HEK293 (cell line): ENCODE data around the gene GPER1.

Experiments used
- CTCF ChIA-PET: fragments of 350-600 bp; formaldehyde crosslinking; extraction: SDS; loops from one replicate; lab custom pipeline; 2021; ENCODE audit warnings: antibody characterized with exemption; lab: Yijun Ruan, JAX
- POLR2A ChIA-PET: fragments of 300-600 bp; formaldehyde crosslinking; extraction: SDS; loops from one replicate; lab custom pipeline; 2020; ENCODE audit warnings: antibody characterized with exemption, inconsistent platforms; lab: Yijun Ruan, JAX
- H3K27ac ChIP-seq: fragments of 200-500 bp; sonication (Bioruptor generic); 2 replicates; pipeline ENCODE4 v1.5.1; 2014; ENCODE audit warnings: low read depth, low read length, control low read depth, inconsistent platforms; ENCODE audit errors: extremely low read depth
- H3K36me3 ChIP-seq, 2 experiments: fragments of 200-500 bp in 1 of 2; sonication (Bioruptor generic) in 1 of 2; 1 replicate in 1 of 2; 2 replicates in 1 of 2; pipeline ENCODE4 v1.5.1; 2014 to 2017; ENCODE audit warnings: inconsistent platforms in 2 of 2, low read length in 2 of 2; ENCODE audit not compliant: control insufficient read depth in 2 of 2, insufficient read depth in 1 of 2
- H3K4me1 ChIP-seq: fragments of 200-500 bp; sonication (Bioruptor generic); 2 replicates; pipeline ENCODE4 v1.5.1; 2014; ENCODE audit warnings: mild to moderate bottlenecking, low read length, inconsistent platforms; ENCODE audit not compliant: control insufficient read depth, insufficient read depth
- H3K4me3 ChIP-seq: 2 replicates; pipeline ENCODE4 v1.5.1; 2011; ENCODE audit warnings: low read depth, mild to moderate bottlenecking, control low read depth, low read length, moderate library complexity
- H3K9me3 ChIP-seq: fragments of 200-500 bp; sonication (Bioruptor generic); 2 replicates; pipeline ENCODE4 v1.5.1; 2014; ENCODE audit warnings: low read depth, low read length, inconsistent platforms; ENCODE audit not compliant: control insufficient read depth, insufficient read depth
- HOXD13 ChIP-seq: sonication (generic); formaldehyde crosslinking; IDR thresholded peaks from 2 replicates; pipeline ENCODE4 v1.8.0; 2022; ENCODE audit warnings: missing genetic modification reagents, borderline replicate concordance
- KLF1 ChIP-seq: fragments of 450-650 bp; formaldehyde crosslinking; IDR thresholded peaks from 2 replicates; pipeline ENCODE4 v1.5.1; 2016; ENCODE audit warnings: missing biosample characterization, missing genetic modification characterization
- KLF10 ChIP-seq: fragments of 450-650 bp; IDR thresholded peaks from 2 replicates; pipeline ENCODE4 v1.5.1; 2018; ENCODE audit warnings: missing biosample characterization, mild to moderate bottlenecking, missing genetic modification characterization
- KLF8 ChIP-seq: fragments of 450-650 bp; formaldehyde crosslinking; IDR thresholded peaks from 2 replicates; pipeline ENCODE4 v1.5.1; 2016; ENCODE audit warnings: missing biosample characterization, missing genetic modification characterization
- KLF9 ChIP-seq: fragments of 450-650 bp; formaldehyde crosslinking; IDR thresholded peaks from 2 replicates; pipeline ENCODE4 v1.5.1; 2016; ENCODE audit warnings: missing biosample characterization, missing genetic modification characterization, low read depth
- SETDB1 ChIP-seq: IDR thresholded peaks from one replicate; pipeline ENCODE4 v1.6.1; 2017; ENCODE audit warnings: mild to moderate bottlenecking, low read length, moderate library complexity, mixed read lengths; ENCODE audit not compliant: insufficient read length
- SP2 ChIP-seq: fragments of 450-650 bp; formaldehyde crosslinking; IDR thresholded peaks from 2 replicates; pipeline ENCODE4 v1.5.1; 2016; ENCODE audit warnings: missing biosample characterization, missing genetic modification characterization
- TCF7L2 ChIP-seq: IDR thresholded peaks from 2 replicates; pipeline ENCODE4 v1.6.1; 2011; ENCODE audit warnings: low read depth, mild to moderate bottlenecking, inconsistent platforms, low read length, moderate library complexity, borderline replicate concordance
- ZBTB20 ChIP-seq: fragments of 450-650 bp; formaldehyde crosslinking; IDR thresholded peaks from 2 replicates; pipeline ENCODE4 v1.5.1; 2016; ENCODE audit warnings: missing biosample characterization, missing genetic modification characterization
- ZEB2 ChIP-seq: fragments of 450-650 bp; formaldehyde crosslinking; IDR thresholded peaks from 2 replicates; pipeline ENCODE4 v1.5.1; 2016; ENCODE audit warnings: missing biosample characterization, missing genetic modification characterization
- ZNF138 ChIP-seq: fragments of 450-650 bp; formaldehyde crosslinking; IDR thresholded peaks from 2 replicates; pipeline ENCODE4 v1.5.1; 2016; ENCODE audit warnings: missing biosample characterization, missing genetic modification characterization, borderline replicate concordance
- ZNF175 ChIP-seq: fragments of 450-650 bp; formaldehyde crosslinking; IDR thresholded peaks from 2 replicates; pipeline ENCODE4 v1.5.1; 2016; ENCODE audit warnings: missing biosample characterization, missing genetic modification characterization
- ZNF211 ChIP-seq: fragments of 450-650 bp; formaldehyde crosslinking; IDR thresholded peaks from 2 replicates; pipeline ENCODE4 v1.5.1; 2016; ENCODE audit warnings: low read depth, missing biosample characterization, missing genetic modification characterization
- ZNF221 ChIP-seq: fragments of 450-650 bp; formaldehyde crosslinking; IDR thresholded peaks from 2 replicates; pipeline ENCODE4 v1.5.1; 2017; ENCODE audit warnings: missing biosample characterization, missing genetic modification characterization, borderline replicate concordance
- ZNF24 ChIP-seq: fragments of 450-650 bp; formaldehyde crosslinking; IDR thresholded peaks from 2 replicates; pipeline ENCODE4 v1.5.1; 2016; ENCODE audit warnings: missing biosample characterization, missing genetic modification characterization
- ZNF302 ChIP-seq: fragments of 450-650 bp; formaldehyde crosslinking; IDR thresholded peaks from 2 replicates; pipeline ENCODE4 v1.5.1; 2016; ENCODE audit warnings: missing biosample characterization, missing genetic modification characterization, low read depth
- ZNF529 ChIP-seq: fragments of 450-650 bp; formaldehyde crosslinking; IDR thresholded peaks from 2 replicates; pipeline ENCODE4 v1.5.1; 2017; ENCODE audit warnings: missing genetic modification characterization, missing biosample characterization; ENCODE audit not compliant: insufficient replicate concordance
- ZNF776 ChIP-seq: fragments of 450-650 bp; formaldehyde crosslinking; IDR thresholded peaks from 2 replicates; pipeline ENCODE4 v1.5.0; 2017; ENCODE audit warnings: missing biosample characterization, missing genetic modification characterization, borderline replicate concordance
- ZSCAN30 ChIP-seq: fragments of 450-650 bp; IDR thresholded peaks from 2 replicates; pipeline ENCODE4 v1.5.1; 2018; ENCODE audit warnings: missing biosample characterization, mild to moderate bottlenecking, missing genetic modification characterization, moderate library complexity
- TF ChIP-seq, protein P1 (sequence below): fragments of 450-650 bp; formaldehyde crosslinking; IDR thresholded peaks from 2 replicates; pipeline ENCODE4 v1.5.1; 2016; ENCODE audit warnings: missing biosample characterization, missing genetic modification characterization
- TF ChIP-seq, protein P2 (sequence below): fragments of 450-650 bp; formaldehyde crosslinking; IDR thresholded peaks from 2 replicates; pipeline ENCODE4 v1.5.1; 2016; ENCODE audit warnings: missing biosample characterization, missing genetic modification characterization

GPER1 gene

DNA sequence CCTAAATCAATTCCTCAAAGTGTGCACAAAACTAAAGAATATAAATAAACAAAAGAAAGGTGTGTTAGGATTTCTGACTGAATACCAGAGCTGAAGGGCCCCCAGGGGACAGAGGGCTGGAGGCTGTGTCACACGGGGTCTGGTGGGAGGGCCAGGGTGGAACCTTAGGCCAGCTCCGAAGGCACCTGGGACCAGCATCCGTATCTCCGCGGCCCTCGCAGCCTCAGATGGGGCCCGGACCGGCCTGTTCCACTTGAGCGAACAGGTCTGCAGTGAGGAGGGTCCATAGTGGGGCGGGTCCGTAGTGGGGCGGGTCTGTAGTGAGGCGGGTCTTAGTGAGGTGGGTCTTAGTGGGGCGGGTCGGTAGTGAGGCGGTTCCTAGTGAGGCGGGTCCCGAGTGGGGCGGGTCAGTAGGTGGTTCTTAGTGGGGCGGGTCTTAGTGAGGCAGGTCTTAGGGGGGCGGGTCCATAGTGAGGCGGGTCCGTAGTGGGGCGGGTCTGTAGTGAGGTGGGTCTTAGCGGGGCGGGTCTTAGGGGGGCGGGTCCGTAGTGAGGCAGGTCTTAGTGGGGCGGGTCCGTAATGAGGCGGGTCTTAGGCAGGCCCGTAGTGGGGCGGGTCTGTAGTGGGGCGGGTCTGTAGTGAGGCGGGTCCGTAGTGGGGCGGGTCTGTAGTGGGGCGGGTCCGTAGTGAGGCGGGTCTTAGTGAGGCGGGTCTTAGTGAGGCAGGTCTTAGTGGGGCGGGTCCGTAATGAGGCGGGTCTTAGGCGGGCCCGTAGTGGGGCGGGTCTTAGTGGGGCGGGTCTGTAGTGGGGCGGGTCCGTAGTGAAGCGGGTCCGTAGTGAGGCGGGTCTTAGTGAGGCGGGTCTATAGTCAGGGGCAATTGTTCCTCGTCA is 28.5 kb upstream of the GPER1 start (continued):
- no peak for TF ChIP-seq ZNF302 (tag by site-specific recombination)
- peak; percentile 65 for TF ChIP-seq SP2 (tag by site-specific recombination)
- no peak for TF ChIP-seq ZNF221 (tag by site-specific recombination)
- TF ChIP-seq ZNF529 (tag by site-specific recombination): no peak
- TF ChIP-seq HOXD13 (CRISPR knock-in tag): no peak
- TF ChIP-seq, protein P1, sequence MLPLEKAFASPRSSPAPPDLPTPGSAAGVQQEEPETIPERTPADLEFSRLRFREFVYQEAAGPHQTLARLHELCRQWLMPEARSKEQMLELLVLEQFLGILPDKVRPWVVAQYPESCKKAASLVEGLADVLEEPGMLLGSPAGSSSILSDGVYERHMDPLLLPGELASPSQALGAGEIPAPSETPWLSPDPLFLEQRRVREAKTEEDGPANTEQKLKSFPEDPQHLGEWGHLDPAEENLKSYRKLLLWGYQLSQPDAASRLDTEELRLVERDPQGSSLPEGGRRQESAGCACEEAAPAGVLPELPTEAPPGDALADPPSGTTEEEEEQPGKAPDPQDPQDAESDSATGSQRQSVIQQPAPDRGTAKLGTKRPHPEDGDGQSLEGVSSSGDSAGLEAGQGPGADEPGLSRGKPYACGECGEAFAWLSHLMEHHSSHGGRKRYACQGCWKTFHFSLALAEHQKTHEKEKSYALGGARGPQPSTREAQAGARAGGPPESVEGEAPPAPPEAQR: no peak
- TF ChIP-seq KLF10 (tag by site-specific recombination): peak; percentile 29; the same call in 1 of the 2 replicates
- TF ChIP-seq ZNF211 (tag by site-specific recombination): no peak
- TF ChIP-seq SETDB1: no peak
- no peak for TF ChIP-seq ZBTB20 (tag by site-specific recombination)
- TF ChIP-seq ZNF776 (tag by site-specific recombination): no peak
- peak; percentile 97 for TF ChIP-seq KLF8 (tag by site-specific recombination)
- no peak for TF ChIP-seq TCF7L2
- TF ChIP-seq ZSCAN30 (tag by site-specific recombination): no peak
- TF ChIP-seq ZNF24 (tag by site-specific recombination): no peak
- no peak for TF ChIP-seq ZEB2 (tag by site-specific recombination)
- no peak for TF ChIP-seq ZNF138 (tag by site-specific recombination)
- TF ChIP-seq KLF1 (tag by site-specific recombination): peak; percentile 64
- TF ChIP-seq KLF9 (tag by site-specific recombination): 0 out of 2 replicates have a peak, but pooled peaks have one; percentile 24

DNA sequence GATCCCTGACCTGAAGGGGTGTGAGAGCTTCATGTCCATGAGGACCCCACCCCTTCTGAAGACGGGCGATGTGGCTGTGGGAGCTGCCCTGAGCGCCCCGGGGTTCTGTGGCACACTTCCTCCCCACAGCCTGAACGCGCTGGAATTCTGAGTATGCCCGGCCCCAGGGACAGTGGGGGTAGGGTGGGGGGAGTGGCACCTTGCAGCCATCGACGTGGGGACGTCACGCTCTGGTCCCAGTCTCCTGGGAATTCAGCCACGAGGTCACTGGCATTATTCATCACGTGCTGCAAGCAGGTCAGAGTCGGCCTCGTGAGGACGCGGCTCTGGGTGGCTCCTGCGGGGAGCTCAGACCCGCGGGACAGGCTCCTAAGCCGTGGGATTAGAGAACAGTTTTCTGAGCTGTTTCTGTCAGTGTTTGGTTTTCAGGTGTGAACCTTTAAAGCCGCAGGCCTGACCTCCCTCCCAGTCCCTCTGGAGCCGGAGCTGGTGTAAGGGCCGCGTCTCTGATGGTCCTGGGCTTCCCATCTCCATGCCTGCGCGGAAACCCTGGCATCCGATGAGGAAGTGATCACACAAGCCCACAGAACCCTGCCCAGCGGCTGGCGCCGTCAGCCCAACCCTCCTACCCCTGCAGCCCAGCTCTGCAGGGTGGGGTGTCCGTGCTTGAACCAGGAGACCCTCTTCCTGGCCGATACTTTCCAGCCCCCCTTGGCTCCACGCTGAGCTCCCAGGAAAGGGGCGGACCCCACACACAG is 27.4 kb upstream of the GPER1 start:
- Histone ChIP-seq H3K27ac (no peak overlapping the region), H3K9me3 (no peaks in the 10 kb centered on the region), H3K4me1 (no peaks in the 10 kb centered on the region), H3K4me3 (no peak overlapping the region), H3K36me3 (peaks cover 0 to 7% of the 10 kb centered on the region in 2 experiments; a peak in 1 of 3 replicates)
- no peak for TF ChIP-seq ZNF175 (tag by site-specific recombination)
- TF ChIP-seq, protein P2, sequence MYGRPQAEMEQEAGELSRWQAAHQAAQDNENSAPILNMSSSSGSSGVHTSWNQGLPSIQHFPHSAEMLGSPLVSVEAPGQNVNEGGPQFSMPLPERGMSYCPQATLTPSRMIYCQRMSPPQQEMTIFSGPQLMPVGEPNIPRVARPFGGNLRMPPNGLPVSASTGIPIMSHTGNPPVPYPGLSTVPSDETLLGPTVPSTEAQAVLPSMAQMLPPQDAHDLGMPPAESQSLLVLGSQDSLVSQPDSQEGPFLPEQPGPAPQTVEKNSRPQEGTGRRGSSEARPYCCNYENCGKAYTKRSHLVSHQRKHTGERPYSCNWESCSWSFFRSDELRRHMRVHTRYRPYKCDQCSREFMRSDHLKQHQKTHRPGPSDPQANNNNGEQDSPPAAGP: 0 out of 2 replicates have a peak, but pooled peaks have one; percentile 41
- CTCF ChIA-PET: interaction anchor here (0.7 to 2.2 kb wide), 4 partner anchors 26 to 151 kb away, joined by 3 to 10 read pairs (median 3); no protein-coding TSS in a partner anchor
- POLR2A ChIA-PET: no interaction called here
